Tibial nerve (tissue), 3 donors: ENCODE measurements around the gene MAST1.

Experiments used
- CTCF ChIP-seq, 5 experiments: fragments of 200-600 bp in 3 of 5; fragments of 450-650 bp in 2 of 5; sonication (generic) in 3 of 5; IDR thresholded peaks; one replicate each; pipeline ENCODE4 v1.5.1; 2016 to 2019; ENCODE audit warnings: antibody characterized with exemption in 5 of 5, mild to moderate bottlenecking in 3 of 5, moderate library complexity in 2 of 5
- POLR2A ChIP-seq, 2 donors: fragments of 450-650 bp; IDR thresholded peaks; one replicate each; pipeline ENCODE4 v1.6.1; 2017; ENCODE audit warnings: antibody characterized with exemption in 2 of 2, mild to moderate bottlenecking in 2 of 2, moderate library complexity in 2 of 2

GRCh38 chr19:12840091-12841079 lies 2.1 kb downstream of the MAST1 start:
- TF ChIP-seq CTCF (IDR thresholded peaks at IDR 0.05): no peak
- no peak for TF ChIP-seq POLR2A (IDR thresholded peaks at IDR 0.05)
